ENCODE measurements around the gene MPHOSPH8.
"Not testable (repeated sequence)": the region's sequence is repeated elsewhere in the genome, so short reads cannot be mapped to it uniquely, and the experiment has no call there.

MPHOSPH8 gene

GRCh38 chr13:19691447-19691846 is 58.0 kb downstream of the MPHOSPH8 start:
- not testable (repeated sequence) for DNase-seq

GRCh38 chr13:19695428-19695827 is 62.0 kb downstream of the MPHOSPH8 start:
- no peak for DNase-seq

DNA sequence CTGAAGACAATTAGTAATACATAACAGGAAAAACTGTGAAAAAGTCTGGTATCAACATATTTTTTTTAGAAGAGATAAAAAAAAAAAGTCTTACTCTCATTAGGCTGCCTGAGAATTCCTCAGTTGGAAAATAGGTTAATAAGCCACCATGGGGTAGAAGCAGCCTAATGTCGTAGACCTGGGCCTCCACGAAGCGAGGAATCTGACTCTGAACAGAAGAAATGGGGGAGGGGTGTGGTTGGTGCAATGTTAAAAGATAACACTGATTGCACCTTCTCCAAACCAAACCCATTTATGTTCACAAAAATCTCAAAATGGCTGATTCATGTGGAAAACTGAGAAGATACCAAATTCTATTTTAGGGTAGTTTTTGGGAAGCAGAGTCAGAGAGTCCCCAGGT is 62.4 kb downstream of the MPHOSPH8 start:
- DNase-seq, result no peak

DNA sequence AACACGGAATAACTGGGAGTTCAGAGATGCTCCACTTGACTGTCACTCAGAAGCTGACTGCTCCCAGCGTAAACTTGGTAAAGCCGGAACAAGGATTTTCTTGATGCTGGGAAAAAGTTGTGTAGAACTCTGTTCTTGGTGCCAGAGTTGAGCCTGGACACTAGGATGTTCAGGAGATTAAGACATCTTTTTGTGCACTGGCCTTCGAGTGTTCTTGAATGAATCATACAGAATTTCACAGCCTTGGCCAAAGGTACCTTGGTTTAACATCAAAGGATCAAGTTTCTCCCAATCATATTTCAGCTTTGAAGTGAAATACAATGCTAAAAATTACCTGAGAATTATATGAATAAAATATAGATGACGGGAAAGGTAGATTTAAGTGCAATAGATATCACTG is 67.5 kb downstream of the MPHOSPH8 start:
- DNase-seq, result not testable (repeated sequence)

- DNase-seq, result not testable (repeated sequence)
Measured at GRCh38 chr13:19701619-19702018, 68.2 kb downstream of the MPHOSPH8 start.

DNA sequence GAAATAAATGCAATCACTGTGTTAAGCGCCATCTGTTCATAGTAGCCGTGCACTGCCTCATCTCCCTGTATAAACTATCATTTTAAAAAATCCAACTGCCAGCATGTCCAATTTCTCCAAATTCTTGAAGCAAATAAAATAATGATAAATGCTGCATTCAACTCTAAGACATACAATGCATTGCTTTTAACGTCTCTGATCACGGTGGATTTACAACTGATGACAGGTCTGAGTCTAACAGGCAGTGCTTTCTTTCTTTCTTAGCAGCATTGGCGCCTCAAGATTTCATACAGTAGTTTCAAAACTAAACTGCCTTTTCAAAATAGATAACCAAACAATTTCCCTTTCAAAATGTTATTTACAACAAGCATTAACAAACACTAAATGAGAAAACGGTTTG is 70.8 kb downstream of the MPHOSPH8 start:
- not testable (repeated sequence) for DNase-seq

DNA sequence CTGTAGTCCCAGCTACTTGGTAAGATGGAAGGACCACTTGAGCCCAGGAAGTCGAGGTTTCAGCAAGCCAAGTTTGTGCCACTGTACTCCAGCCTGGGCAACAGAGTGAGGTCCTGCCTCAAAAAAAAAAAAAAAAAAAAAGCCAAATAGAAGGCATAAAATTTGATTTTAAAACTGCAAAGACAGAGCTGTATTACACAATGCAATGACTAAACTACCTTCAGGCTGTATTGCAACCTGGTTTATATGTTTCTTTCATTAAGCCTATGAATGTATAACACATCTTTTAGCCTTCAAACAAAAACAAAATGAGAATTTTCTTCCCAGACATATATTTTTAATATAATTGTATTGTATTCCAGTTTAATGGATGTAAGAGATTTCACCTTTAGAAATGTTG is 75.6 kb downstream of the MPHOSPH8 start:
- not testable (repeated sequence) for DNase-seq

DNA sequence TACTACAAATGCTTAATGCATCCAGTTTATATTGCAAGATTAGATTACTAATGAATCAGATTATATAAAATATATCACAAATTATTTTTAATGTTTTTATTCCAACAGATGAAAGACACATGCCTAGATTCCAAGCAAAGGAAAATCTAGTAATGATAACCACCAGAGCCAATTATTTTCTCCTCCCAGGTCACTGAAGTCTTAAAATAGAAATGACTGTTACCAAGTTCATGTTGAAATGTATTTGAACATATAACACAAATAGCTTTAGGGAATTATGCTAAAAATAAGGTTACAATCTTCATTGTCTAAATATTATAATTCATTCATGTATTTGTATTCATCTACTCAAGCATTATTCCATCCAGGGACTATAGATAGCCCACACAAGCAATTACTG is 76.3 kb downstream of the MPHOSPH8 start:
- DNase-seq, result not testable (repeated sequence)

- no peak for DNase-seq
Measured at GRCh38 chr13:19713186-19713965, 79.9 kb downstream of the MPHOSPH8 start.

DNA sequence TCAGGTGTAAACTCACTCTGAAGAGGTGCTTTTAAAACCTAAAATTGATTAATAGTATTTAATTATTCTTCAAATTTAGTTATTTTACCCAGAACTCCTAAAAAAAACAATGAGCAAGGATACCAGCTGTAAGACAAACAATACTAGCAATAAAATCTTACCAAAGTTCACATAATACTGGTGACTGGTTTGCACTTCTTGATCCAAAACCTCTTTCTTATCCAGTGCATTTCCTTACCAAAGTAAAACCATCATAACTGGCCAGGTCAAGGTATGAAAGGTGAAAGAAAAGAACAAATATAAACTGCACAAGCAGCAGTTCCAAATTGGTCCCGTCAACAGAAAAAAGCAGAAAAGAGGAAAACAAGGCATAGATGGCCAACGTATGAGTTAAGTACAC is 86.6 kb downstream of the MPHOSPH8 start:
- no peak for DNase-seq
